ENCODE results near the gene MKRN1.

DNA sequence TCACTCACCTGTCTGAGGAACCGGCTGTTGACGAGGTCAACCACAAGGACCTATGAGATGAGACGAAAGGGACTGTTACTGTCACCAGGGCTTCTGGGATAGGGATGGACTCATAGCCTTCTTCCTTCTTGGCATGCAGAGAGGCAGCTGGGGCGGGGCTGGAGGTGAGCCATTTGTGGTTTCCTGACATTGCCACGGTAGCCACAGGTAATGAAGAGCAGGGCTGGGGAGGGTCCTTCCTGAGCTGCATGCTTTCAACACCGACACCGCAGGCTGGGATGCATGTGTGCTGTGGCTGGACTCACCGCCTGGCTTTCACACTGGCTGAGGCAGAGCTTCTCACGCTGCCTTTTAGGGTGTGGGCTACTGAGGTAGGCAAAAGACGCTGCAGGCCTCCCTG, 46.4 kb upstream of the MKRN1 start:
- TF ChIP-seq CTCF (IDR thresholded peaks at IDR 0.05; ENCODE audit: poor library complexity) (no peak), EZH2 (IDR thresholded peaks at IDR 0.05; ENCODE audit: borderline replicate concordance) (no peak)
